SW480 (cell line): ENCODE data around the gene TSPAN32.
A peak's percentile ranks its signal among the peaks of the same experiment; 100 is the strongest.
"Not testable (repeated sequence)": the region's sequence is repeated elsewhere in the genome, so short reads cannot be mapped to it uniquely, and the experiment has no call there.

Experiments used
- DNase-seq: peaks from one replicate; pipeline ENCODE4 v3.0.0-alpha.2; 2016; ENCODE audit warnings: low spot score

The TSPAN32 gene

GRCh38 chr11:2342981-2343380, 41.2 kb downstream of the TSPAN32 start:
- no peak for DNase-seq

- DNase-seq, result no peak
Observed at GRCh38 chr11:2343502-2343901, 41.7 kb downstream of the TSPAN32 start.

GRCh38 chr11:2345050-2345449, 43.2 kb downstream of the TSPAN32 start:
- no peak for DNase-seq

GRCh38 chr11:2346014-2346413, 44.2 kb downstream of the TSPAN32 start:
- DNase-seq, result no peak

- DNase-seq, result no peak
Observed at GRCh38 chr11:2346586-2347307, 44.9 kb downstream of the TSPAN32 start.

GRCh38 chr11:2347308-2347830, 45.6 kb downstream of the TSPAN32 start:
- DNase-seq, result no peak

- DNase-seq, result no peak
Observed at GRCh38 chr11:2348986-2349385, 47.2 kb downstream of the TSPAN32 start.

- DNase-seq, result no peak
Observed at GRCh38 chr11:2351701-2352100, 49.9 kb downstream of the TSPAN32 start.

- no peak for DNase-seq
Observed at GRCh38 chr11:2352420-2352819, 50.6 kb downstream of the TSPAN32 start.

- no peak for DNase-seq
Observed at GRCh38 chr11:2355000-2355644, 53.3 kb downstream of the TSPAN32 start.

- DNase-seq, result no peak
Observed at GRCh38 chr11:2357246-2357645, 55.4 kb downstream of the TSPAN32 start.

- not testable (repeated sequence) for DNase-seq
Observed at GRCh38 chr11:2357651-2358050, 55.8 kb downstream of the TSPAN32 start.

- DNase-seq, result no peak
Observed at GRCh38 chr11:2358754-2359442, 57.1 kb downstream of the TSPAN32 start.

- DNase-seq, result no peak
Observed at GRCh38 chr11:2359557-2359956, 57.7 kb downstream of the TSPAN32 start.

GRCh38 chr11:2360081-2360642, 58.3 kb downstream of the TSPAN32 start:
- DNase-seq, result peak; percentile 23

GRCh38 chr11:2361565-2361964, 59.8 kb downstream of the TSPAN32 start:
- no peak for DNase-seq

- DNase-seq, result no peak
Observed at GRCh38 chr11:2362414-2362813, 60.6 kb downstream of the TSPAN32 start.

GRCh38 chr11:2363130-2363529, 61.3 kb downstream of the TSPAN32 start:
- no peak for DNase-seq

- no peak for DNase-seq
Observed at GRCh38 chr11:2363577-2364370, 62.0 kb downstream of the TSPAN32 start.

- DNase-seq, result not testable (repeated sequence)
Observed at GRCh38 chr11:2364386-2364785, 62.6 kb downstream of the TSPAN32 start.

GRCh38 chr11:2365571-2366210, 63.9 kb downstream of the TSPAN32 start:
- no peak for DNase-seq
